Fibroblast of skin of right biceps (primary cell): ENCODE measurements around the gene SYNRG.

Source experiments
- DNase-seq: peaks from one replicate; pipeline ENCODE4 v3.0.0-alpha.2; 2013

The SYNRG gene

DNA sequence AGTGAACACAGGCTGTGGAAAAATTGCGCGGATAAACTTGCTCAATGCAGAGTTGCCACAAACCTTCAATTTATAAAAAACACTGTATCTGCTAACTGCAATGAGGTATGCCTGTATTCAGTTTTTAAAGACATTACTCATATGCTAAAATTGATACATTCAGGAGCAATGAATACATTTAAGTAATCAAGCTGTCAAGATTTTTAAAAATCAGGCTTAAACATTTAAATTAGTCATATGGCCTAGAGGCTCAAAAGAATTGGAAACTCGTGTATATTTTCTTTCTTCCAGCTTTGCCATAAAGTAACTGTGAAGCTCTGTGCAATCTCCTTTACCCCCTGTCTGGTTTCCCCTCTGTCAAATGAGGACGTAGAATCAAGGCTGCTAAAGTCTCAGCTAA, 4.1 kb downstream of the SYNRG start:
- no peak for DNase-seq

- DNase-seq, result no peak
Measured at GRCh38 chr17:37604556-37604955, 4.7 kb downstream of the SYNRG start.

DNA sequence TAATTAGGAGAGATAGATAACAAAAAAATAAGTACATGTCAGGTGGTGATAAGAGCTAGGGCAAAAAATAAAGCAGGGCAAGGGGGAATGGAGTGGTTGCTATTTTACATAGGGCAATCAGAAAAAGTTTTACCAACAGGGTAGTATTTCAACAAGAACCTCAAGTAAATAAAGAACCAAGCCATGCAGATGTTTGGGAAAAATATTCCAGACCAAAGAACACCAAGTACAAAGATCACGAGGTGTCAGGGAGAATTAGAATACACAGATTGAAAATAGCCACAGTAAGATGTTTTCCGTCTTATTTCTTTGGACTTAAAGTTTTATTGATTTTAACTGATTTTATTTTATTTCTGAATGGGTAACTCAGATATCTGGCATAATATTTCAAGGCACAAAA, 11.1 kb downstream of the SYNRG start:
- no peak for DNase-seq

GRCh38 chr17:37592291-37592690, 16.9 kb downstream of the SYNRG start:
- DNase-seq, result no peak

DNA sequence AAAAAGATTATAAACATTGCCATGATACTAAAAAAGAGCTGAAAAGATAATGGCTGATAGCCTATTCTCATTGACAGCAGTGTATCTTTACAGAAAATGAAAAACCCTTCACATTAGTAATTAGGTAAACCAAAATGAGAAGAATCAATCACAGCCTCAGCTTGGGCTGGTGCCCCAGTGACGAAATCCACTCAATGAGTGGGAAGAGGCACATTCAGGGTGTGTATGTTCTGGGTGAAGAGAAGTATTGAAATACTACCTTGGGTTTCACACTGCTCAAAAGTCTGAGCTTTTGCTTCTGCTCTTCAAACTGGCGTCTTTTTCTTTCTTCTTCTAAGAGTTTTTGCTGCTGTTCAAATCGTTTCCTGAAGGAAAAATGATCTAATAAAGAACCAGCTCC, 24.2 kb downstream of the SYNRG start:
- DNase-seq, result no peak

DNA sequence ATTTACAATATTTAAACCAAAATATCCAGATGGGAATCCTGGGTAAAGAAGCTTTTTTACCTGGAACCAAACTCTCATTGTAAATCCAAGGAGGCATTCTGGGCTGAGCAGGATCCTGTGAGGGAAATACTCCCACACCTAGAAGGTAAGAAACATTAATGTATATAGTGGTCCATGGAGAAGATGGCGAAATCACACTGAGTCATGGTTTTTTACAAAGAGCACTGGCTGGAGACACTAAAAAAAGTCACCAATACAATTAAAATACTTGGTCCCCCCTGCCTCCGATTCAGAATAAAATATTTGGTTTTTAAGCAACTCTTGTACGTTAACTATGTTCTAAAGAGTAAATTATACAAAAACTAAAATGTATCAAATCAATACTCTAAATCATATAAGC, 32.9 kb downstream of the SYNRG start:
- DNase-seq, result no peak

DNA sequence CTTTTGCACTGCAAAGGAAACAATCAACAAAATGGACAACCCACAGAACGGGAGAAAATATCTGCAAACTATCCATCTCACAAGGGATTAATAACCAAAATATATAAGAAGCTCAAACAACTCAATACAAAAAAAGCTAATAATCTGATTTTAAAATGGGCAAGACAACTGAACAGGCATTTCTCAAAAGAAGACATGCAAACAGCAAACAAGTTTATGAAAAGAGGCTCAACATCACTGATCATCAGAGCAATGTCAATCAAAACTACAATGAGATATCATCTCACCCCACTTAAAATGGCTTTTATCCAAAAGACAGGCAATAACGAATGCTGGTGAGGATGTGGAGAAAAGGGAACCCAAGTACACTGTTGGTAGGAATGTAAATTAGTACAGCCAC, 34.8 kb downstream of the SYNRG start:
- no peak for DNase-seq

DNA sequence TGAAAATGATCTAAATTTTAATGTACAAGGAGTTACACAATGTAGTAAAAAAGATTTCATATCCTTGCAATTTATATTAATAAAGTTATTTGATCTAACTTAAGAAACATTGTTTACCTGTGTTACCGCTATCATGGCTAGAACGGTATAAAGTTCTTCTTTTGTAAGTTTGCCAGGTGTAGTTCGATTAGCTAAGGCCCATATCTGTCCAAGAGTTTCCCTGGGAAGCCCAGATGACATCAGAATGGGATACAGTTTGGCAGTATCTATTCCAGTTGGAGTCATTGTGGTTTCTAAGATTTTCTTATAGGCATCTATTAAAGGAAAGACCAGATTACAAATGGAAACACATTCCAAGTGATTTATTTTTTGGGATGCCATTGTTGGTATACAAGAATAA, 37.5 kb downstream of the SYNRG start:
- DNase-seq, result no peak

DNA sequence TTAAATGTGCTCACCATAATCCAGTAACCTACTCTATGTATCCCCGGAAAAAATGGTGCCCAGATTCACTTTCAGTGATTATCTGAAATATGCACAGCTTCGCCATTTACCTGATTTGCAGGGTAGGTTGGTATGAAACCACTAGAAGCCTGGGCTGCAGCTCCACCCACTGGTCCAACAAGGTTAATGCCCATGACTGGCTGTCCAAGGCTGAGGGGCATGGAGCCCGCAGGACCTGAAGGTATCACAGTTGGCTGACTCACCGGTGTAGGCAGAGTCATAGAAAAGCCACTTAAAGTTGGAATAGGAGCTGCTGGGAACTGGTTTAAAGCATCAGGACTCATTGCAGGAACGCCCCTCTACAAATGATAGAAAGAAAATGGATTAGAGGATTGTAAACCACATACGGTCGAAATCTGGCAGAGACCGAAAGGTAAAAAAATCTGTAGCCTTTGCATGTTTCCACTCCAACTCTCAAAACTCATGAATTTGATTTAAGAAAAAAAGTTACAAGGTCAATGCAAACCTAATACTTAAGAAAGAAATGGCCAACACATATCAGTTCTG, 38.6 kb downstream of the SYNRG start:
- peak; percentile 56 for DNase-seq

DNA sequence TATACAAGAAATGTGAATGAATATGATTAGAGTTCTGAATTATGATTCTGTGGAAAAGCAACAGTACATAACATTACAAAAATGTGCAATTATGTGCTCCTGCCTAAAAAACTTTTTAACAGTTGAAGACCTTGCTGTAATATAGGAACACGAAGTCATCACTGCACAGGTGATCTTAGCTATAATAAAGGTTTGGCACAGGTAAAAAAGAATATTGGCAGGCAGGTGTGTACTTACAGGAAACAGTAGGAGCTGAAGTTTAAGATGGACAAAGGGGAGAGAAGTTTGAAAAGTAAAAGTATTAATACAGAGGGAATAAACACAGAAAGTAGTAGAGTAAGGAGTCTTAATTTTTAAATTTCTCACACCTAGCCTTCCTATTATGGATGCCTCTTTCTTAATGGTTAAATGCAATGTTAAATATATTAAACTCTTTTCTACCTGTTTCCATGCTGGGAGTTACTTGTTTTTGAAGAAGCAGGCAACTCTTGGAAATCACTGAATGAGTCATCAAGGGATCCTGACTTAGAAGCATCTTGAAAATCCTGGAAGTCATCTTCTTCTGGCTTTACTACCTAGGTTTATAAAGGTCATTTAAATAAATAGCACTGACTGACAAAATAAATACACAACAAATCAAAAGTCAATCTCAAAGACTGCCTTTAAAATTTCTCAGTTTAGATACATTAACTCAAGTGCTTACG, 40.7 kb downstream of the SYNRG start:
- DNase-seq, result no peak

DNA sequence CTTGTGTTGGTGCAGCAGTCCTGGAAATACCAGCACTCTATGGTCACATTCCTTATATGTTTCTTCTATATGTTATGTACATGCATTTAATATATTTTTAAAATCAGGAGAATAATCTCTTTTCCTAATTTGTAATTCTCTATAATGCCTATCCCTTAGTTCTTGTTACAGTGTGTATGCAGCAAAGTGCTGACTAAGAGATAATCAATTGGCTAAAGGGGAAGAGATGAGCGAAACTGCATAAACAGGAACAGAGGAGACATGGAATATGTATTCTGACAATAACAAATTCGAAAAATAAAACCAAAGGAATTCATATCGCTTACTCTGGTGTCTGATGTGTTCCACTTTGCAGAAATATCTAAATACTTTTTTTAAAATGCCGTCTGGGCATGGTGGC, 41.7 kb downstream of the SYNRG start:
- DNase-seq, result no peak

DNA sequence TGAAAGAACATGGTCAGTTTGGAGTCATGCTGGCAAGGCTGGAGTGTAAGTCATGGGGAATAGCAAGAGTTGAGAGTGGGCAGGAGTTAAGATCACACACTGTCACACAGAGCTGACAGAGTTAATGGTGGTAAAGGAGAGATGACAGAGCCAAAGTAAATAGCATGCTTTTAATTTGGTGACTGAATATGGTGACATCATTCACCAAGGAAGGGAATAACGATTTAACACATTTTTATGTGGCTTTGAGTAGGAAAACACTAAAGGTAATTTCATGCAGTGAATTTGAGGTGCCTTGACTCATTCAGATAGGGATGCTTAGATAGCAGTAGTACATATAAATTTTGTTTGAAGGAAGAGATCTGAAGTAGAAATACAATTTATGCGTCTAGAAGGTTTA, 42.1 kb downstream of the SYNRG start:
- DNase-seq, result peak; percentile 12

DNA sequence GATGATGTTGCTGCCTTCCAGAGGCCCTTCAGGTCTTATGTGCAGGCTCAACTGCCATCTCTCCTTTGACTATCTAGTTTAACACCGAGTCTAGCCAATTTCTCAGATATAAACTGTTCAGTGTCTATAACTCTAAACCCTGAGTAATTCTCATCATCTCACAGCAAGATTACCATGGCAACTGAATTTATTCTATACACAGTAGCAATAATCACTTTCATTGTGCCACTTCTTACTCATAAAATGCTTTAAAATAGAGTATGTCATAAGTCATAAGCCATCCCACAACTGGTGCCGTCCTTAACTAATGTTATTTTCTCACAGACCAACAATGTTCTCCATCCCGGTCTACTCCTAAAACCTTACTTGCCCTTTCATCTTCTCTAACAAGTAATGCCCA, 45.0 kb downstream of the SYNRG start:
- DNase-seq, result no peak

GRCh38 chr17:37562016-37562745, 47.0 kb downstream of the SYNRG start:
- no peak for DNase-seq

GRCh38 chr17:37558299-37558698, 50.9 kb downstream of the SYNRG start:
- DNase-seq, result no peak

GRCh38 chr17:37557482-37557881, 51.7 kb downstream of the SYNRG start:
- no peak for DNase-seq

DNA sequence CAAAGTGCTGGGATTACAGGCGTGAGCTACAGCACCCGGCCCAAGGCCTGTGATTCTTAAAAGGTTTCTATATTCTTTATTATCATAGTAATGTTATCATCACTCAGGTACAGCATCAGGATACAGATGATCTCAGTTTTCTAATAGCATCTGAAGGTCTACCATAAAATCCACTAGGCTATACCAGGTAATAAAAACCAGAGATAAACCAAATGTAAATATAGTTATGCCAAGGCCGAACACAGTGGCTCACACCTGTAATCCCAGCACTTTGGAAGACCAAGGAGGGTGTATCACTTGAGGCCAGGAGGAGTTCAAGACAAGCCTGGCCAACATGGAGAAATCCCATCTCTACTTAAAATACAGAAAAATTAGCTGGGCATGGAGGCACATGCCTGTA, 53.8 kb downstream of the SYNRG start:
- DNase-seq, result no peak

- DNase-seq, result no peak
Measured at GRCh38 chr17:37553401-37553966, 55.7 kb downstream of the SYNRG start.

GRCh38 chr17:37551788-37552187, 57.4 kb downstream of the SYNRG start:
- DNase-seq, result no peak

DNA sequence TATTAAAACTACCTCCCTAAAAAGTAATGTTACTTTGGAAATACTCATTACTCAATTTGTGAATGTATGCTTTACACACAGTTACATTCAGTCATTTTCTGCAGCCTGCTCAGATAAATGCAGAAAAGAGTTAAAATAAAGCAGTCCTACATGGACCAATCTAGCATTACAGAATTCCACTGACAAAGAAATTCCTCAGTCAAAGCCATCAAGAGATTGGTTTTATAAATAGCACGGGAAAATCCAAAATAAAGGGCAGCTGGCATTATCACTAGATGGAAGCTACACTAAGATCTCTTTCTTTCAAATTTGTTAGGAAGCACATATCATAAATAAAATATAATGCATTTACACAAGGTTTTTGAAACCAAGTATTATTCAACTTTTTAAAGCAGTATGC, 61.2 kb downstream of the SYNRG start:
- DNase-seq, result no peak

- peak; percentile 13 for DNase-seq
Measured at GRCh38 chr17:37546302-37546701, 62.9 kb downstream of the SYNRG start.

GRCh38 chr17:37545486-37545885, 63.7 kb downstream of the SYNRG start:
- DNase-seq, result no peak

GRCh38 chr17:37543637-37544052, 65.6 kb downstream of the SYNRG start:
- DNase-seq, result no peak
